Stimulated activated naive CD8-positive, alpha-beta T cell treated with anti-CD3 and anti-CD28 coated beads, Interleukin-15, Interleukin-2, amounts not matched to agents 100 ng/mL and 50 ng/mL, for 24 hours (primary cell): ENCODE measurements around the gene MRGPRX2.

Experiments
- H3K27ac Mint-ChIP-seq: one replicate; pipeline ENCODE4 v1.8.0; 2021; ENCODE audit warnings: mild to moderate bottlenecking, mixed read lengths
- H3K27me3 Mint-ChIP-seq: one replicate; pipeline ENCODE4 v1.8.0; 2021; ENCODE audit warnings: mixed read lengths
- H3K36me3 Mint-ChIP-seq: one replicate; pipeline ENCODE4 v1.8.0; 2021; ENCODE audit warnings: low read depth, mixed read lengths
- H3K4me1 Mint-ChIP-seq: one replicate; pipeline ENCODE4 v1.8.0; 2021; ENCODE audit warnings: low read depth, mixed read lengths
- H3K4me3 Mint-ChIP-seq: one replicate; pipeline ENCODE4 v1.8.0; 2021; ENCODE audit warnings: mild to moderate bottlenecking, mixed read lengths
- H3K9me3 Mint-ChIP-seq: one replicate; pipeline ENCODE4 v1.8.0; 2021; ENCODE audit warnings: mixed read lengths

MRGPRX2 gene

GRCh38 chr11:19050281-19050680 lies 10.2 kb downstream of the MRGPRX2 start:
- Mint-ChIP-seq H3K4me1 (no peaks in the 10 kb centered on the region), H3K4me3 (no peak overlapping the region), H3K9me3 (peaks cover 8% of the 10 kb centered on the region), H3K27ac (no peak overlapping the region), H3K27me3 (peaks cover 26% of the 10 kb centered on the region), H3K36me3 (no peaks in the 10 kb centered on the region)

- Mint-ChIP-seq H3K27me3 (peaks cover 34% of the 10 kb centered on the region), H3K4me1 (no peaks in the 10 kb centered on the region), H3K36me3 (no peaks in the 10 kb centered on the region), H3K9me3 (peaks cover 8% of the 10 kb centered on the region), H3K27ac (no peak overlapping the region), H3K4me3 (no peak overlapping the region)
Observed at GRCh38 chr11:19049351-19049750, 11.2 kb downstream of the MRGPRX2 start.

- Mint-ChIP-seq H3K36me3 (no peaks in the 10 kb centered on the region), H3K4me1 (no peaks in the 10 kb centered on the region), H3K9me3 (peaks cover 8% of the 10 kb centered on the region), H3K27ac (no peak overlapping the region), H3K27me3 (peaks cover 41% of the 10 kb centered on the region), H3K4me3 (no peak overlapping the region)
Observed at GRCh38 chr11:19040051-19040450, 20.5 kb downstream of the MRGPRX2 start.

- no peak overlapping the region for H3K27ac Mint-ChIP-seq
- no peaks in the 10 kb centered on the region for H3K4me1 Mint-ChIP-seq
- H3K27me3 Mint-ChIP-seq = peaks cover 35% of the 10 kb centered on the region
- H3K4me3 Mint-ChIP-seq = no peak overlapping the region
- H3K9me3 Mint-ChIP-seq = peaks cover 8% of the 10 kb centered on the region
- no peaks in the 10 kb centered on the region for H3K36me3 Mint-ChIP-seq
Observed at GRCh38 chr11:19039409-19039808, 21.1 kb downstream of the MRGPRX2 start.

- Mint-ChIP-seq H3K27me3 (peaks cover 12% of the 10 kb centered on the region), H3K9me3 (peaks cover 5% of the 10 kb centered on the region), H3K27ac (no peak overlapping the region), H3K4me3 (no peak overlapping the region), H3K36me3 (no peaks in the 10 kb centered on the region), H3K4me1 (no peaks in the 10 kb centered on the region)
Observed at GRCh38 chr11:19032990-19033389, 27.5 kb downstream of the MRGPRX2 start.

GRCh38 chr11:19027829-19028595 lies 32.5 kb downstream of the MRGPRX2 start:
- no peak overlapping the region for H3K27ac Mint-ChIP-seq
- H3K27me3 Mint-ChIP-seq = peaks cover 5% of the 10 kb centered on the region
- no peak overlapping the region for H3K4me3 Mint-ChIP-seq
- no peaks in the 10 kb centered on the region for H3K36me3 Mint-ChIP-seq
- peaks cover 5% of the 10 kb centered on the region for H3K9me3 Mint-ChIP-seq
- no peaks in the 10 kb centered on the region for H3K4me1 Mint-ChIP-seq

- H3K27ac Mint-ChIP-seq = no peak overlapping the region
- no peaks in the 10 kb centered on the region for H3K4me1 Mint-ChIP-seq
- peaks cover 5% of the 10 kb centered on the region for H3K27me3 Mint-ChIP-seq
- H3K9me3 Mint-ChIP-seq = peaks cover 5% of the 10 kb centered on the region
- no peak overlapping the region for H3K4me3 Mint-ChIP-seq
- H3K36me3 Mint-ChIP-seq = no peaks in the 10 kb centered on the region
Observed at GRCh38 chr11:19026862-19027261, 33.7 kb downstream of the MRGPRX2 start.

- H3K27ac Mint-ChIP-seq = no peak overlapping the region
- no peaks in the 10 kb centered on the region for H3K27me3 Mint-ChIP-seq
- no peaks in the 10 kb centered on the region for H3K9me3 Mint-ChIP-seq
- H3K4me3 Mint-ChIP-seq = no peak overlapping the region
- no peaks in the 10 kb centered on the region for H3K36me3 Mint-ChIP-seq
- H3K4me1 Mint-ChIP-seq = no peaks in the 10 kb centered on the region
Observed at GRCh38 chr11:19025481-19026406, 34.8 kb downstream of the MRGPRX2 start.

GRCh38 chr11:19020831-19021230 lies 39.7 kb downstream of the MRGPRX2 start:
- Mint-ChIP-seq H3K4me3 (no peak overlapping the region), H3K4me1 (no peaks in the 10 kb centered on the region), H3K9me3 (no peaks in the 10 kb centered on the region), H3K27me3 (peaks cover 22% of the 10 kb centered on the region), H3K36me3 (no peaks in the 10 kb centered on the region), H3K27ac (no peak overlapping the region)

- H3K36me3 Mint-ChIP-seq = no peaks in the 10 kb centered on the region
- H3K4me3 Mint-ChIP-seq = no peak overlapping the region
- no peak overlapping the region for H3K27ac Mint-ChIP-seq
- H3K27me3 Mint-ChIP-seq = peaks cover 34% of the 10 kb centered on the region
- H3K4me1 Mint-ChIP-seq = no peaks in the 10 kb centered on the region
- H3K9me3 Mint-ChIP-seq = no peaks in the 10 kb centered on the region
Observed at GRCh38 chr11:19018901-19019300, 41.6 kb downstream of the MRGPRX2 start.

- H3K27me3 Mint-ChIP-seq = peaks cover 45% of the 10 kb centered on the region
- H3K4me1 Mint-ChIP-seq = no peaks in the 10 kb centered on the region
- H3K27ac Mint-ChIP-seq = no peak overlapping the region
- no peak overlapping the region for H3K4me3 Mint-ChIP-seq
- H3K36me3 Mint-ChIP-seq = no peaks in the 10 kb centered on the region
- peaks cover 7% of the 10 kb centered on the region for H3K9me3 Mint-ChIP-seq
Observed at GRCh38 chr11:19013181-19013857, 47.2 kb downstream of the MRGPRX2 start.

GRCh38 chr11:19012636-19013035 lies 47.9 kb downstream of the MRGPRX2 start:
- Mint-ChIP-seq H3K27ac (no peak overlapping the region), H3K36me3 (no peaks in the 10 kb centered on the region), H3K27me3 (peaks cover 38% of the 10 kb centered on the region), H3K9me3 (peaks cover 7% of the 10 kb centered on the region), H3K4me3 (no peak overlapping the region), H3K4me1 (no peaks in the 10 kb centered on the region)
